HG02885 (cell line): ENCODE measurements around the gene ARHGEF25.
A peak's percentile ranks its signal among the peaks of the same experiment; 100 is the strongest.
"Not testable (repeated sequence)": the region's sequence is repeated elsewhere in the genome, so short reads cannot be mapped to it uniquely, and the experiment has no call there.

Experiments
- ATAC-seq: cut with Tn5 transposase; IDR thresholded peaks from one replicate; pipeline ENCODE4 v1.9.1; 2021; ENCODE audit warnings: mild to moderate bottlenecking; ENCODE audit not compliant: unreplicated experiment, poor library complexity

ARHGEF25 gene

GRCh38 chr12:57607958-57608663, 3.1 kb upstream of the ARHGEF25 start:
- no peak for ATAC-seq

DNA sequence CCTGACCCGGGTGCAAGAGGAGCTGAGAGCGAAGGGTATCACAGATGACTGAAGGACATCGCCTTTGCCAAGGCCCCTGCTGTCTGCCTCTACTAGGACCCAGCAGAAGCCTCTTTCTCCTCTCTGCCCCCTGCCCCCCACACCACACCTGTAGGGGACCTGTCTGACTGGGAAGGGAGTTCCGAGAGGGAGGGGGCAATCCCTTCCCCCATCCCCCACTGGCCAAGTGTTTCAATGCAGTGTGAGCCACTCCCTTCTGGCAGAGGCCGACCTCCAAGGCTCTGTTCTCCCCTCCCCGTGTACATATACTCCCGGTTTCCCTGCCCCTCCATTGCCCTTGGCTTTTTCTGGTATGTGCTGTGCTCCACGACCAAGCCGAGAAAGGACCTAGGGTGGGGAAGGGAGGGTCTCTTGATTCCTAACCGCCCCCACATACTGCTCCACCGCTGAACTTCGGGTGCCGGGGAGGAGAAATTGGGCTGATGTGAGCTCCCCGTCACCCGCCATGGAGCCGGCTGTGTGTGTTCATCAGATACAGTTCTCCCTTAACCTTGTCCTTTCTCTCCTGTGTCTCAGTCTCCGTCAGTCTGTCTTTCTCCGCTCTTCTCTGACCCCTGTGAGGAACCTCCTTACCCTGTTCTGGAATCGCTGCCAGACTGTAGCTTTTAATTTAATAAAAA, 2.0 kb upstream of the ARHGEF25 start:
- ATAC-seq = no peak

- no peak for ATAC-seq
These were observed 1.3 kb upstream of the ARHGEF25 start for GRCh38 chr12:57609781-57610553.

DNA sequence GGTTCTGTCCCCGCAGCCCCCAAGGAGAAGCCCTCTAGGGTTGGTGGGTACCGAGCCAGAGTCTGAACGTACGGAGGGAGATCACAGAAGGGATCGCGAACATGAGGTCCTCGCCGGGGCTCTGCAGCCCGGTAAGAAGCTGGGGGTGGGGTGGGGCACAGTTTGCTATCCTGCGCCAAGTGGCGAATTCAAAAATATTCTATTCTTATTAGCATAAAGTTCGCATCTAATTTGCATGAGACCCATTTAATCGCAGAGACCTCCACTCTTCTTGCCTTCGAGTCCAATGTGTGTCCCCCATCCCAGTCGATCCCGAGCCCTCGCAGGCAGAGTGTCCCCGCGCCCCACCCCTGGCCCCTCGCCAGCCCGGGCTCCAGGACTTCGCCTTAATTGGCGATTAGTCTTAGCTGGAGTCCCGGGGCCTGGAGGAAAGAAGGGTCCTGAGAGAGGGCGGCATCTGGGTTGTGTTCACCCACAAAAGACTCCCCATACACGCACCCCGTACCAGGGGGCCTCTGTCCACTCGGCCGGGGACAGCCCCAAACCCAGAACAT, 604 bp upstream of the ARHGEF25 start:
- no peak for ATAC-seq

DNA sequence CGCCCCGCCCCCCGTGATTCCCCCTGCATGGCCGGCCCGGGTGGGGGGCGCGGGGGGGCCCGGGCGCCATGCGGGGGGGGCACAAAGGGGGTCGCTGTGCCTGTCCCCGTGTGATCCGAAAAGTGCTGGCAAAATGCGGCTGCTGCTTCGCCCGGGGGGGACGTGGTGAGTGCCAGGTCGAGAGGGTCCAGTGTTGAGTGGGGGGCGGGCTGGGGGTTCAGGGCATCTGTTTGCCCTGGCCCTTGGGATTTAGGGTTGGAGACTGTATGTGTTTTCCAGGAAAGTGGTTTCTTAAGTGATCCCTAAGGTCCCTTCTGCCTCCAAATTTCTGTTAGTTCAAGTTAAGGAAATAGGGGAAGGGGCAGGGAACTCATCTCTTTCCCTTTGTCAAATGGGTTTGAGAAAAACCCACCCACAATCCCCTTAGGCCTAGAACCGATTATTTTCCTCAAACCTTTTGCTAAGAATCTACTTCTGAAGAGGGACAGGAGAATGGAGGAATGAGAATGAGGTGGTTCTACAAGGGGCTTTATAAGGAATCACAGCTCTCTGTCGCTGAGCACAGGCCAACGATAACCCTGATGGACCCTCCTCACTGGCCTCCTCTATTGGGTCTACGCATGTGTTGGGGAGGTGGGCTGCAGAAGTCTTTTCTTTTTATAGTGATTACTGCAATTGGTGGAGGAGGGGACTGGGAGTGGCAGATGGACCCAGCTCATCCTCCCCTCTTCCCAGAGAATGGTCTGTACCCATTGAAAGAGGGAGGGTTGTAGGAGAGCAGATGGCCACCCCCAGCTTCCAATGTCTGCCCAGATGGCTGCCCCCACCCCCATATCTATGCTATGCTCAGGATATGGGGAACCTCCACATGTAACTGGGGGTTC, 834 bp downstream of the ARHGEF25 start:
- no peak for ATAC-seq

GRCh38 chr12:57612711-57613426, 1.6 kb downstream of the ARHGEF25 start:
- no peak for ATAC-seq

GRCh38 chr12:57613427-57614109, 2.3 kb downstream of the ARHGEF25 start:
- no peak for ATAC-seq

- ATAC-seq = peak; percentile 55
These were observed 3.1 kb downstream of the ARHGEF25 start for GRCh38 chr12:57614178-57614947.

DNA sequence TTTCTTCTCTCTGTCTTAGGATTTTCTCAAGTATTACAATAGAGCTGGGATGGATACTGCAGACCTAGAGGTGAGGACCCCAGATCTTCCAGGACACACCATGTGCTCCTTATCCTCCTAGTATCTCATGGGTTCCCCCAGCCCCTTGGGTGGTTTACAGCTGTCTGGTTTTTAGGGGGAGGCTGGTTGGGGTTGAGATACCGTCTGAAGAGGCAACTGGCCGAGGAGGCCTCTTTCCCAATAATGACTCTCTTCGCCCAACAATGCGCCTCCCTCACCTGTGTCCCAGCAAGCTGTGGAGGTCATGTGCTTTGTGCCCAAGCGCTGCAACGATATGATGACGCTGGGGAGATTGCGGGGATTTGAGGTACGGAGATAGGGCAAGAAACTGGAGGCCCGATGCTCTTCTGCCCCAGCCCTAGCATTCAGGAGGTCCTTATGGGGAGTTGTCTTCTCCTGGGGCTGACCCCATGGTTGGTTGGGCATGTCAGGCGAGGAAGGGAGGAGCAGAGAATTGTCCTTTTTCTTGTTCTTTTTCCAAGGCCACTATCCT, 3.8 kb downstream of the ARHGEF25 start:
- ATAC-seq = no peak

DNA sequence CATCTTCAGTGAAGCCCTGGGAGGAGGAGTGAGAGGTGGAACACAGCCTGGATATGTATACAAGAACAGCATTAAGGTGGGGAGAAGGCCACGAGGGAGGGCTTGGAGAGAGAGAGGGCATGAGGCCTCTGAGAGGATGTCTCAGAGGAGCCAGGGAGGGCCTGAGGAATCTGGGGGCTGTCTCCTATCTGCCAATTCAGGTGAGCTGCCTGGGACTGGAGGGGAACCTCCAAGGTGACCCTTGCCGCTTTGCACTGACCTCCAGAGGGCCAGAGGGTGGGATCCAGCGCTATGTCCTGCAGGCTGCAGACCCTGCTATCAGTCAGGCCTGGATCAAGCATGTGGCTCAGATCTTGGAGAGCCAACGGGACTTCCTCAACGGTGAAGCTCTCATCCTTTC, 4.4 kb downstream of the ARHGEF25 start:
- ATAC-seq = no peak

GRCh38 chr12:57616383-57617101, 5.3 kb downstream of the ARHGEF25 start:
- ATAC-seq = no peak

GRCh38 chr12:57617942-57618341, 6.7 kb downstream of the ARHGEF25 start:
- no peak for ATAC-seq

GRCh38 chr12:57618431-57618830, 7.2 kb downstream of the ARHGEF25 start:
- not testable (repeated sequence) for ATAC-seq

- ATAC-seq = no peak
These were observed 7.8 kb downstream of the ARHGEF25 start for GRCh38 chr12:57618966-57619433.

- ATAC-seq = no peak
These were observed 8.4 kb downstream of the ARHGEF25 start for GRCh38 chr12:57619434-57620244.

DNA sequence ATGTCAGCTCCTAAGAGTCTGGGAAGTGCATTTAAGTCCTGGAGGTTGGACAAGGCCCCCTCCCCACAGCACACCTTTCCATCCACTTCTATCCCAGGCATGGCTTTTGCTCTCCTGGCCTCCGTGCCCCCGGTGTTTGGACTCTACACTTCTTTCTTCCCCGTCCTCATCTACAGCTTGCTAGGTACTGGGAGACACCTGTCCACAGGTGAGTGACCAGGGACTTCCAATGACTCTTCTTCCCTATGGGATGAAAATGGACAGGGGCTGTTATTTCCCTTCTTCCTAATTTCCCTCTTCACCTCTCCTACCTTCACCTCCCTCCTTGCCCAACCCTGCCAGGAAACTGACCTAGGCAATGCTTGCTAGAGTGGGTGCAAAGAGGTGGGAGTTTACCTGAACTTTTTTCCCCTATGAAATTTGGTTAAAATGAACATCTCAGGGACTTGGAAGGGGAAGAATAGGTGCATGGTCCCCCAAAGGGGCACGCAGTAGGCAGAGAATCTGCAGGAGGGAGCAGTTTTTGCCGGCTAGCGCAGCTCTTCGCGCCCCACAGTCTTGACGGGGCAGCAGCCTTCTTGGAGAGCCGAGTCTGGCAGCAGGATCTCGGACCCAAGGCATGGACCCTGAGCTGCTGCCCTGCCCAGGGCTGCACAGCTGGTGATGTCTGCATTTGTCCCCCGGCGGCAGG, 9.2 kb downstream of the ARHGEF25 start:
- ATAC-seq = no peak
